ENCODE results near the gene FKBP4.

GRCh38 chr12:2804393-2805142 lies 9.8 kb downstream of the FKBP4 start:
- TF ChIP-seq, protein P1, sequence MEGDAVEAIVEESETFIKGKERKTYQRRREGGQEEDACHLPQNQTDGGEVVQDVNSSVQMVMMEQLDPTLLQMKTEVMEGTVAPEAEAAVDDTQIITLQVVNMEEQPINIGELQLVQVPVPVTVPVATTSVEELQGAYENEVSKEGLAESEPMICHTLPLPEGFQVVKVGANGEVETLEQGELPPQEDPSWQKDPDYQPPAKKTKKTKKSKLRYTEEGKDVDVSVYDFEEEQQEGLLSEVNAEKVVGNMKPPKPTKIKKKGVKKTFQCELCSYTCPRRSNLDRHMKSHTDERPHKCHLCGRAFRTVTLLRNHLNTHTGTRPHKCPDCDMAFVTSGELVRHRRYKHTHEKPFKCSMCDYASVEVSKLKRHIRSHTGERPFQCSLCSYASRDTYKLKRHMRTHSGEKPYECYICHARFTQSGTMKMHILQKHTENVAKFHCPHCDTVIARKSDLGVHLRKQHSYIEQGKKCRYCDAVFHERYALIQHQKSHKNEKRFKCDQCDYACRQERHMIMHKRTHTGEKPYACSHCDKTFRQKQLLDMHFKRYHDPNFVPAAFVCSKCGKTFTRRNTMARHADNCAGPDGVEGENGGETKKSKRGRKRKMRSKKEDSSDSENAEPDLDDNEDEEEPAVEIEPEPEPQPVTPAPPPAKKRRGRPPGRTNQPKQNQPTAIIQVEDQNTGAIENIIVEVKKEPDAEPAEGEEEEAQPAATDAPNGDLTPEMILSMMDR (IDR thresholded peaks at IDR 0.05), result no peak
- TF ChIP-seq EZH2 (IDR thresholded peaks at IDR 0.05; ENCODE audit: borderline replicate concordance, insufficient read depth, low read depth, low read length, poor library complexity, severe bottlenecking), result no peak

Data from B cell (primary cell).